Breast epithelium (tissue), 4 donors: Measurements from ENCODE around the gene LDLRAD4. TPM values are rescaled to one million over a fixed set of nuclear protein-coding genes. Genes with fewer than 3 reads are reported as not detected.

ENCODE experiments used
- DNase-seq, 2 donors: peaks; one replicate each; pipeline ENCODE4 v3.0.0-alpha.2; 2019; ENCODE audit warnings: low spot score in 2 of 2
- H3K27ac ChIP-seq, 2 donors: fragments of 200-600 bp; sonication (generic) in 1 of 2; one replicate each; pipeline ENCODE4 v1.5.1; 2016 to 2019; ENCODE audit warnings: mild to moderate bottlenecking in 1 of 2
- H3K27me3 ChIP-seq, 2 donors: fragments of 200-600 bp; sonication (generic) in 1 of 2; one replicate each; pipeline versions ENCODE4 v1.5.1 to v1.6.0; 2017 to 2019; ENCODE audit warnings: control low read depth in 1 of 2, mild to moderate bottlenecking in 1 of 2
- H3K36me3 ChIP-seq: fragments of 200-600 bp; one replicate; pipeline ENCODE4 v1.5.1; 2019
- H3K4me1 ChIP-seq, 2 donors: fragments of 200-600 bp; sonication (generic); one replicate each; pipeline ENCODE4 v1.5.1; 2016 to 2019; ENCODE audit warnings: control low read depth in 1 of 2
- H3K4me3 ChIP-seq, 3 donors: fragments of 200-600 bp; sonication (generic); 1 replicate in 2 of 3; 2 replicates in 1 of 3; pipeline ENCODE4 v1.5.1; 2016 to 2019; ENCODE audit warnings: mild to moderate bottlenecking in 3 of 3, moderate library complexity in 2 of 3
- H3K9me3 ChIP-seq, 2 donors: fragments of 200-600 bp; sonication (generic) in 1 of 2; one replicate each; pipeline ENCODE4 v1.5.1; 2016 to 2019; ENCODE audit warnings: control low read depth in 1 of 2
- CTCF ChIP-seq, 3 donors: fragments of 450-650 bp; IDR thresholded peaks; one replicate each; pipeline ENCODE4 v1.5.1; 2016 to 2017; ENCODE audit warnings: antibody characterized with exemption in 3 of 3, mild to moderate bottlenecking in 3 of 3, moderate library complexity in 3 of 3
- POLR2A ChIP-seq: fragments of 450-650 bp; IDR thresholded peaks from one replicate; pipeline ENCODE4 v1.6.1; 2016; ENCODE audit warnings: antibody characterized with exemption, mild to moderate bottlenecking, moderate library complexity
- POLR2AphosphoS5 ChIP-seq, 3 donors: sonication (generic); formaldehyde crosslinking; IDR thresholded peaks; one replicate each; pipeline ENCODE4 v1.6.1; 2017; ENCODE audit warnings: antibody characterized with exemption in 3 of 3
- intact Hi-C: fragments of 100-400 bp; cut with DNase I; formaldehyde crosslinking; loops from one replicate; pipeline ENCODE4 v1.15.1; 2023; ENCODE audit warnings: low total_unique reads
- total RNA-seq, 3 donors: library from RNA; depleted of rRNA; stranded (reverse); fragments of >200 nt; gene quantifications; one replicate each; pipeline ENCODE4 v1.1.0, GENCODE V29; 2016

The LDLRAD4 gene
- total RNA-seq, 3 donors from 2014 or later, result 28.5 to 94.3 (median 42.9) TPM

GRCh38 chr18:13381944-13382365, 163.4 kb downstream of the LDLRAD4 start:
- Histone ChIP-seq H3K4me1 (peaks cover 10% of the 10 kb centered on the region in 2 donors), H3K27ac (peak overlapping the region; percentile 91 to 93), H3K27me3 (no peaks in the 10 kb centered on the region), H3K4me3 (peak overlapping the region; percentile 34 to 63 (median 35)), H3K9me3 (no peaks in the 10 kb centered on the region), H3K36me3 (no peaks in the 10 kb centered on the region)
- intact Hi-C loops, result no loop called here
- TF ChIP-seq CTCF (IDR thresholded peaks at IDR 0.05) (no peak), POLR2AphosphoS5 (IDR thresholded peaks at IDR 0.05) (peak; percentile 17 to 61 (median 19))
- peak; percentile 62 to 82 for DNase-seq

GRCh38 chr18:13382366-13382953, 163.9 kb downstream of the LDLRAD4 start:
- peak in 1 of 3 donors; percentile 23 for TF ChIP-seq POLR2AphosphoS5 (IDR thresholded peaks at IDR 0.05)
- no peak for TF ChIP-seq CTCF (IDR thresholded peaks at IDR 0.05)
- Histone ChIP-seq H3K27ac (peak overlapping the region; percentile 91 to 93), H3K27me3 (no peaks in the 10 kb centered on the region), H3K4me3 (peak overlapping the region; percentile 34 to 63 (median 35)), H3K36me3 (no peaks in the 10 kb centered on the region), H3K4me1 (peaks cover 10% of the 10 kb centered on the region in 2 donors), H3K9me3 (no peaks in the 10 kb centered on the region)
- peak; percentile 52 to 61 for DNase-seq
- intact Hi-C loops, result no loop called here

GRCh38 chr18:13382954-13383827, 164.6 kb downstream of the LDLRAD4 start:
- H3K4me3 ChIP-seq, result peak overlapping the region in 1 of 3 donors; percentile 63
- intact Hi-C loops, result no loop called here
- no peaks in the 10 kb centered on the region for H3K36me3 ChIP-seq
- peak overlapping the region; percentile 91 to 93 for H3K27ac ChIP-seq
- peaks cover 10% of the 10 kb centered on the region in 2 donors for H3K4me1 ChIP-seq
- H3K27me3 ChIP-seq, result no peaks in the 10 kb centered on the region
- no peaks in the 10 kb centered on the region for H3K9me3 ChIP-seq
- TF ChIP-seq CTCF (IDR thresholded peaks at IDR 0.05), result no peak
- TF ChIP-seq POLR2A, result no peak
- no peak for TF ChIP-seq POLR2AphosphoS5 (IDR thresholded peaks at IDR 0.05)
- peak in 1 of 2 donors; percentile 27 for DNase-seq

GRCh38 chr18:13386891-13387801, 168.6 kb downstream of the LDLRAD4 start:
- intact Hi-C loops, result no loop called here
- peak overlapping the region in 1 of 2 donors; percentile 71 for H3K27ac ChIP-seq

More at GRCh38 chr18:13386891-13387801, 168.6 kb downstream of the LDLRAD4 start:
- peak in 1 of 2 donors; percentile 30 for DNase-seq
- no peaks in the 10 kb centered on the region for H3K27me3 ChIP-seq
- H3K4me1 ChIP-seq, result peaks cover 0 to 5% of the 10 kb centered on the region in 2 donors
- H3K9me3 ChIP-seq, result no peaks in the 10 kb centered on the region
- H3K36me3 ChIP-seq, result no peaks in the 10 kb centered on the region
- H3K4me3 ChIP-seq, result no peak overlapping the region
- TF ChIP-seq POLR2AphosphoS5 (IDR thresholded peaks at IDR 0.05), result no peak
- no peak for TF ChIP-seq POLR2A
- no peak for TF ChIP-seq CTCF (IDR thresholded peaks at IDR 0.05)
